Activated T-cell treated with anti-CD3 and anti-CD28 coated beads, Interleukin-2, amount 50 U/mL, for 72 hours (primary cell): Measurements from ENCODE around the gene PTGES. TPM values are rescaled to one million over a fixed set of nuclear protein-coding genes. Genes with fewer than 3 reads are reported as not detected.
"Not testable (repeated sequence)": the region's sequence is repeated elsewhere in the genome, so short reads cannot be mapped to it uniquely, and the experiment has no call there.

ENCODE experiments used
- ATAC-seq, 2 donors: fragments of 150-1000 bp; cut with Tn5 transposase; replicated peaks in 1 of 2; 2 replicates each; pipeline ENCODE4 v1.10.0; 2021; ENCODE audit warnings: moderate library complexity in 2 of 2, mild to moderate bottlenecking in 1 of 2
- DNase-seq, 2 donors: peaks; one replicate each; pipeline ENCODE4 v3.0.0; 2021 to 2022; ENCODE audit warnings: mixed read lengths in 1 of 2
- H3K27ac Mint-ChIP-seq: one replicate; pipeline ENCODE4 v1.8.0; 2022; ENCODE audit warnings: mild to moderate bottlenecking, moderate library complexity, mixed read lengths
- H3K27me3 Mint-ChIP-seq: one replicate; pipeline ENCODE4 v1.8.0; 2022; ENCODE audit warnings: low read depth, mixed read lengths
- H3K36me3 Mint-ChIP-seq, 2 donors: one replicate each; pipeline ENCODE4 v1.8.0; 2022; ENCODE audit warnings: mixed read lengths in 2 of 2, mild to moderate bottlenecking in 1 of 2; ENCODE audit not compliant: insufficient read depth in 2 of 2
- H3K4me1 Mint-ChIP-seq: one replicate; pipeline ENCODE4 v1.8.0; 2022; ENCODE audit warnings: low read depth, mixed read lengths
- H3K4me3 Mint-ChIP-seq, 2 donors: one replicate each; pipeline ENCODE4 v1.8.0; 2022; ENCODE audit warnings: mild to moderate bottlenecking in 2 of 2, mixed read lengths in 2 of 2, moderate library complexity in 2 of 2
- H3K9me3 Mint-ChIP-seq, 2 donors: one replicate each; pipeline ENCODE4 v1.8.0; 2022; ENCODE audit warnings: mixed read lengths in 2 of 2
- total RNA-seq, 2 donors: library from RNA; stranded (reverse); gene quantifications; one replicate each; pipeline ENCODE4 v1.2.3, GENCODE V29; 2022

Gene PTGES
- total RNA-seq, 2 donors from 2014 or later = 0.48 to 0.74 TPM

GRCh38 chr9:129749052-129749451, 3.8 kb downstream of the PTGES start:
- peaks cover 20% of the 10 kb centered on the region for H3K4me1 Mint-ChIP-seq
- not testable (repeated sequence) for H3K9me3 Mint-ChIP-seq, H3K27ac Mint-ChIP-seq, H3K4me3 Mint-ChIP-seq, ATAC-seq, H3K36me3 Mint-ChIP-seq, DNase-seq
- peaks cover 15% of the 10 kb centered on the region for H3K27me3 Mint-ChIP-seq

GRCh38 chr9:129748249-129748648, 4.6 kb downstream of the PTGES start:
- no peaks in the 10 kb centered on the region for H3K36me3 Mint-ChIP-seq
- ATAC-seq (peak in 1 of 2 donors; percentile 18), DNase-seq (no peak)
- no peaks in the 10 kb centered on the region for H3K9me3 Mint-ChIP-seq
- no peak overlapping the region for H3K4me3 Mint-ChIP-seq
- H3K4me1 Mint-ChIP-seq = peaks cover 16% of the 10 kb centered on the region
- no peak overlapping the region for H3K27ac Mint-ChIP-seq
- H3K27me3 Mint-ChIP-seq = peaks cover 7% of the 10 kb centered on the region

GRCh38 chr9:129746092-129746777, 6.6 kb downstream of the PTGES start:
- ATAC-seq (no peak), DNase-seq (no peak)
- Mint-ChIP-seq H3K9me3 (no peaks in the 10 kb centered on the region), H3K27ac (no peak overlapping the region), H3K27me3 (no peaks in the 10 kb centered on the region), H3K4me1 (peaks cover 6% of the 10 kb centered on the region), H3K36me3 (no peaks in the 10 kb centered on the region), H3K4me3 (no peak overlapping the region)

GRCh38 chr9:129745200-129745599, 7.6 kb downstream of the PTGES start:
- DNase-seq (no peak), ATAC-seq (no peak)
- Mint-ChIP-seq H3K9me3 (no peaks in the 10 kb centered on the region), H3K4me1 (peaks cover 6% of the 10 kb centered on the region), H3K36me3 (no peaks in the 10 kb centered on the region), H3K27me3 (no peaks in the 10 kb centered on the region), H3K27ac (no peak overlapping the region), H3K4me3 (no peak overlapping the region)

- no peaks in the 10 kb centered on the region for H3K9me3 Mint-ChIP-seq
- no peaks in the 10 kb centered on the region for H3K36me3 Mint-ChIP-seq
- no peak for ATAC-seq
- no peak for DNase-seq
- H3K27me3 Mint-ChIP-seq = no peaks in the 10 kb centered on the region
- peaks cover 14% of the 10 kb centered on the region for H3K4me1 Mint-ChIP-seq
- H3K27ac Mint-ChIP-seq = no peak overlapping the region
- H3K4me3 Mint-ChIP-seq = no peak overlapping the region
Measured at GRCh38 chr9:129740666-129741464, 12.0 kb downstream of the PTGES start.

- H3K27me3 Mint-ChIP-seq = no peaks in the 10 kb centered on the region
- no peaks in the 10 kb centered on the region for H3K36me3 Mint-ChIP-seq
- no peak for ATAC-seq
- no peak for DNase-seq
- no peak overlapping the region for H3K4me3 Mint-ChIP-seq
- no peak overlapping the region for H3K27ac Mint-ChIP-seq
- peaks cover 14% of the 10 kb centered on the region for H3K4me1 Mint-ChIP-seq
- no peaks in the 10 kb centered on the region for H3K9me3 Mint-ChIP-seq
Measured at GRCh38 chr9:129740174-129740573, 12.7 kb downstream of the PTGES start.

GRCh38 chr9:129739432-129739831, 13.4 kb downstream of the PTGES start:
- Mint-ChIP-seq H3K27ac (no peak overlapping the region), H3K27me3 (no peaks in the 10 kb centered on the region), H3K4me3 (no peak overlapping the region), H3K36me3 (no peaks in the 10 kb centered on the region), H3K4me1 (peaks cover 14% of the 10 kb centered on the region), H3K9me3 (no peaks in the 10 kb centered on the region)
- ATAC-seq (no peak), DNase-seq (no peak)

GRCh38 chr9:129737479-129738274, 15.2 kb downstream of the PTGES start:
- Mint-ChIP-seq H3K9me3 (no peaks in the 10 kb centered on the region), H3K27ac (no peak overlapping the region)

GRCh38 chr9:129736334-129736733, 16.5 kb downstream of the PTGES start:
- Mint-ChIP-seq H3K36me3 (no peaks in the 10 kb centered on the region), H3K4me3 (no peak overlapping the region), H3K9me3 (no peaks in the 10 kb centered on the region), H3K27me3 (peaks cover 3% of the 10 kb centered on the region), H3K4me1 (peaks cover 14% of the 10 kb centered on the region), H3K27ac (no peak overlapping the region)
- DNase-seq = no peak
- no peak for ATAC-seq

More at GRCh38 chr9:129737479-129738274, 15.2 kb downstream of the PTGES start:
- no peaks in the 10 kb centered on the region for H3K36me3 Mint-ChIP-seq
- peak overlapping the region; percentile 76 to 83 for H3K4me3 Mint-ChIP-seq
- ATAC-seq = peak; percentile 90 to 92
- no peaks in the 10 kb centered on the region for H3K27me3 Mint-ChIP-seq
- DNase-seq = peak; percentile 88 to 92
- H3K4me1 Mint-ChIP-seq = peaks cover 14% of the 10 kb centered on the region

GRCh38 chr9:129735546-129735945, 17.3 kb downstream of the PTGES start:
- Mint-ChIP-seq H3K27ac (no peak overlapping the region), H3K4me1 (peaks cover 14% of the 10 kb centered on the region), H3K4me3 (no peak overlapping the region), H3K36me3 (no peaks in the 10 kb centered on the region), H3K9me3 (no peaks in the 10 kb centered on the region), H3K27me3 (peaks cover 6% of the 10 kb centered on the region)
- no peak for DNase-seq
- ATAC-seq = no peak

- peaks cover 6% of the 10 kb centered on the region for H3K27me3 Mint-ChIP-seq
- no peak overlapping the region for H3K27ac Mint-ChIP-seq
- ATAC-seq = no peak
- H3K9me3 Mint-ChIP-seq = no peaks in the 10 kb centered on the region
- H3K4me1 Mint-ChIP-seq = peaks cover 14% of the 10 kb centered on the region
- no peaks in the 10 kb centered on the region for H3K36me3 Mint-ChIP-seq
- H3K4me3 Mint-ChIP-seq = no peak overlapping the region
- DNase-seq = no peak
Measured at GRCh38 chr9:129733632-129733953, 19.2 kb downstream of the PTGES start.

GRCh38 chr9:129732946-129733631, 19.8 kb downstream of the PTGES start:
- no peaks in the 10 kb centered on the region for H3K36me3 Mint-ChIP-seq
- H3K27ac Mint-ChIP-seq = no peak overlapping the region
- H3K9me3 Mint-ChIP-seq = no peaks in the 10 kb centered on the region
- no peak overlapping the region for H3K4me3 Mint-ChIP-seq
- peaks cover 9% of the 10 kb centered on the region for H3K4me1 Mint-ChIP-seq
- ATAC-seq (no peak), DNase-seq (no peak)
- H3K27me3 Mint-ChIP-seq = peaks cover 6% of the 10 kb centered on the region

- Mint-ChIP-seq H3K4me3 (no peak overlapping the region), H3K27me3 (peaks cover 6% of the 10 kb centered on the region), H3K9me3 (no peaks in the 10 kb centered on the region), H3K27ac (no peak overlapping the region), H3K4me1 (peaks cover 1% of the 10 kb centered on the region), H3K36me3 (no peaks in the 10 kb centered on the region)
- ATAC-seq (no peak), DNase-seq (no peak)
Measured at GRCh38 chr9:129732100-129732499, 20.7 kb downstream of the PTGES start.
